Measurements from ENCODE around the gene KLF17.
"Not testable (repeated sequence)": the region's sequence is repeated elsewhere in the genome, so short reads cannot be mapped to it uniquely, and the experiment has no call there.

KLF17 gene

GRCh38 chr1:44131411-44131810 lies 12.8 kb downstream of the KLF17 start:
- H3K4me1 ChIP-seq (ENCODE audit: control insufficient read depth in 1 of 2, insufficient read depth in 2 of 2, low read length in 2 of 2) = no peaks in the 10 kb centered on the region
- no peak overlapping the region for H3K4me3 ChIP-seq (ENCODE audit: low read depth in 1 of 2, low read length in 2 of 2)
- no peaks in the 10 kb centered on the region for H3K9me3 ChIP-seq (ENCODE audit: control insufficient read depth in 1 of 2, low read length in 2 of 2)
- no peak overlapping the region for H3K9ac ChIP-seq (ENCODE audit: low read depth in 1 of 2, low read length in 2 of 2)
- no peaks in the 10 kb centered on the region for H3K27me3 ChIP-seq (ENCODE audit: control insufficient read depth in 1 of 2, insufficient read depth in 2 of 2, low read length in 2 of 2)
- no peak overlapping the region for H3K27ac ChIP-seq (ENCODE audit: low read depth, low read length)
- no peaks in the 10 kb centered on the region for H3K36me3 ChIP-seq (ENCODE audit: control insufficient read depth in 1 of 2, insufficient read depth in 2 of 2, low read length in 2 of 2)

DNA sequence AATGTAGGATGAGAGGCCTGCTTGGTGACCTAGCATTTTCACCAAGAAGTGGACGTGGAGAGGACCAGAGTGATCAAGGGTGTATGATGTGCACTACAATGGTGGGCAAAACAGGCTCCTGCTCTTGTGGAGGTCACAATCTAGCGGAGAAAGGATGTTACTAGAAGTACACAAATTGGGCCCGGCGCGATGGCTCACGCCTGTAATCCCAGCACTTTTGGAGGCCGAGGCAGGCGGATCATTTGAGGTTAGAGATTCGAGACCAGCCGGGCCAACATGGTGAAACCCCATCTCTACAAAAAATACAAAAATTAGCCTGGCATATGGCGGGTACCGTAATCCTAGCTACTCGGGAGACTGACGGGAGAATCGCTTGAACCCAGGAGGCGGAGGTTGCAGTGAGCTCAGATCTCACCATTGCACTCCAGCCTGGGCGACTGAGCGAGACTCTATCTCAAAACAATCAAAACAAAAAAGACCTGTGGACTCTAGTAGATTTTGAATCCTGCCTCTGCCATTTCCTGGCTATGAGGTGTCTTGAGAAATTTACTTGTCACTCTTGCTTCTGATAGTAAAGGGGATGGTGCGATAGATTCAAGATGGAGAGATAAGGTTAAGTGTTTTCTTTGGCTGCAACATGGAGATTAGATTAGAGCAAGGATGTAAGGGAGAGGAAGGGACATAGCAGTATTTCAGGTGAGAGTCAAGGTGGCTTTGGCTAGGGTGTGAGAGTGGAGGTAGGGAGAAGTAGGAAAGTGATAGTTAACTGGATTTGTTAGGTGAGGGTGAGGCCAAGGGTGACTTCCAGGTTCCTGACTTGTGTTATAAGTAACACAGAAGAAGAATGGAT lies 15.7 kb downstream of the KLF17 start:
- Histone ChIP-seq H3K9ac (ENCODE audit: low read depth in 1 of 2, low read length in 2 of 2) (no peak overlapping the region), H3K4me1 (ENCODE audit: control insufficient read depth in 1 of 2, insufficient read depth in 2 of 2, low read length in 2 of 2) (no peaks in the 10 kb centered on the region), H3K27me3 (ENCODE audit: control insufficient read depth in 1 of 2, insufficient read depth in 2 of 2, low read length in 2 of 2) (peaks cover 0 to 2% of the 10 kb centered on the region in 2 donors), H3K27ac (ENCODE audit: low read depth, low read length) (no peak overlapping the region), H3K4me3 (ENCODE audit: low read depth in 1 of 2, low read length in 2 of 2) (no peak overlapping the region), H3K9me3 (ENCODE audit: control insufficient read depth in 1 of 2, low read length in 2 of 2) (no peaks in the 10 kb centered on the region), H3K36me3 (ENCODE audit: control insufficient read depth in 1 of 2, insufficient read depth in 2 of 2, low read length in 2 of 2) (no peaks in the 10 kb centered on the region)

DNA sequence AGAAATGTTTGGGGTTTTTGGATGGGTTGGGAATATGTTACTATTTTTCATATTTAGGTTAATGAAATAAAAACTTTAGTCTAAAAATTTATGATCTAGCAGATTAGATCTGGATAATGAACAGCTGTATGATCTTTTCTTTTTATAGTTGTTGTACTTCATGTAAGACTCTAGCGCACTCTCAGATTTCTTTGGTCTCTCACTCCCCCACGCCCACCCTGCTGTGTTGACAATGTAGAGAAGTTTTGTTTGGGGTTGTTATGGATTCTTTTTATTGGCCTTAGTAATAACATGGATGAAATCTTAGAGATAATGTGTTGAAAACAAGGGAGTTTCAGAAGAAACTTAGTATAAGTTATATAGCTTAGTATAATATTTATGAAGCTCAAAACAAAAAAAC lies 17.3 kb downstream of the KLF17 start:
- Histone ChIP-seq H3K4me3 (ENCODE audit: low read depth in 1 of 2, low read length in 2 of 2) (no peak overlapping the region), H3K4me1 (ENCODE audit: control insufficient read depth in 1 of 2, insufficient read depth in 2 of 2, low read length in 2 of 2) (no peaks in the 10 kb centered on the region), H3K27ac (ENCODE audit: low read depth, low read length) (no peak overlapping the region), H3K9ac (ENCODE audit: low read depth in 1 of 2, low read length in 2 of 2) (no peak overlapping the region), H3K27me3 (ENCODE audit: control insufficient read depth in 1 of 2, insufficient read depth in 2 of 2, low read length in 2 of 2) (peaks cover 0 to 2% of the 10 kb centered on the region in 2 donors), H3K36me3 (ENCODE audit: control insufficient read depth in 1 of 2, insufficient read depth in 2 of 2, low read length in 2 of 2) (no peaks in the 10 kb centered on the region), H3K9me3 (ENCODE audit: control insufficient read depth in 1 of 2, low read length in 2 of 2) (no peaks in the 10 kb centered on the region)

- Histone ChIP-seq H3K36me3 (ENCODE audit: control insufficient read depth in 1 of 2, insufficient read depth in 2 of 2, low read length in 2 of 2) (no peaks in the 10 kb centered on the region), H3K4me1 (ENCODE audit: control insufficient read depth in 1 of 2, insufficient read depth in 2 of 2, low read length in 2 of 2) (no peaks in the 10 kb centered on the region), H3K27me3 (ENCODE audit: control insufficient read depth in 1 of 2, insufficient read depth in 2 of 2, low read length in 2 of 2) (peaks cover 0 to 2% of the 10 kb centered on the region in 2 donors), H3K9me3 (ENCODE audit: control insufficient read depth in 1 of 2, low read length in 2 of 2) (no peaks in the 10 kb centered on the region), H3K9ac (ENCODE audit: low read depth in 1 of 2, low read length in 2 of 2) (no peak overlapping the region), H3K4me3 (ENCODE audit: low read depth in 1 of 2, low read length in 2 of 2) (no peak overlapping the region), H3K27ac (ENCODE audit: low read depth, low read length) (no peak overlapping the region)
Measured at GRCh38 chr1:44138239-44138638, 19.6 kb downstream of the KLF17 start.

DNA sequence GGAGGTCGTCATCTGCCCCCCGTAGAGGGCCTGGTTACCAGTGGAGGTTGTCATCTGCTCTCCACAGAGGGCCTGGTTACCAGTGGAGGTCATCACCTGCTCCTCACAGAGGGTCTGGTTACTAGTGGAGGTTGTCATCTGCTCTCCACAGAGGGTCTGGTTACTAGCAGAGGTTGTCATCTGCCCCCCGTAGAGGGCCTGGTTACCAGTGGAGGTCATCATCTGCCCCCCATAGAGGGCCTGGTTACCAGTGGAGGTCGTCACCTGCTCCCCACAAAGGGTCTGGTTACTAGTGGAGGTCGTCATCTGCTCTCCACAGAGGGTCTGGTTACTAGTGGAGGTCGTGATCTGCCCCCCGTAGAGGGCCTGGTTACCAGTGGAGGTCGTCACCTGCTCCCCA lies 20.9 kb downstream of the KLF17 start:
- H3K36me3 ChIP-seq (ENCODE audit: control insufficient read depth in 1 of 2, insufficient read depth in 2 of 2, low read length in 2 of 2); H3K4me3 ChIP-seq (ENCODE audit: low read depth in 1 of 2, low read length in 2 of 2); H3K4me1 ChIP-seq (ENCODE audit: control insufficient read depth in 1 of 2, insufficient read depth in 2 of 2, low read length in 2 of 2); H3K9me3 ChIP-seq (ENCODE audit: control insufficient read depth in 1 of 2, low read length in 2 of 2); H3K27ac ChIP-seq (ENCODE audit: low read depth, low read length); H3K27me3 ChIP-seq (ENCODE audit: control insufficient read depth in 1 of 2, insufficient read depth in 2 of 2, low read length in 2 of 2); H3K9ac ChIP-seq (ENCODE audit: low read depth in 1 of 2, low read length in 2 of 2): not testable (repeated sequence)

GRCh38 chr1:44141531-44141930 lies 22.9 kb downstream of the KLF17 start, which contains the start of gene KLF18:
KLF18 (minus strand) TSS chr1:44141631; CDS start chr1:44141631, 0 bp downstream.
- no peak within 1 kb of the TSS for H3K27ac ChIP-seq (ENCODE audit: low read depth, low read length)
- no peak within 1 kb of the TSS for H3K4me3 ChIP-seq (ENCODE audit: low read depth in 1 of 2, low read length in 2 of 2)
- H3K9ac ChIP-seq (ENCODE audit: low read depth in 1 of 2, low read length in 2 of 2) = no peak within 1 kb of the TSS
- H3K9me3 ChIP-seq (ENCODE audit: control insufficient read depth in 1 of 2, low read length in 2 of 2) = peaks cover 6% of the 10 kb centered on the region in 2 donors
- no peaks in the 10 kb centered on the region for H3K36me3 ChIP-seq (ENCODE audit: control insufficient read depth in 1 of 2, insufficient read depth in 2 of 2, low read length in 2 of 2)
- H3K27me3 ChIP-seq (ENCODE audit: control insufficient read depth in 1 of 2, insufficient read depth in 2 of 2, low read length in 2 of 2) = peaks cover 0 to 2% of the 10 kb centered on the region in 2 donors
- no peaks in the 10 kb centered on the region for H3K4me1 ChIP-seq (ENCODE audit: control insufficient read depth in 1 of 2, insufficient read depth in 2 of 2, low read length in 2 of 2)

DNA sequence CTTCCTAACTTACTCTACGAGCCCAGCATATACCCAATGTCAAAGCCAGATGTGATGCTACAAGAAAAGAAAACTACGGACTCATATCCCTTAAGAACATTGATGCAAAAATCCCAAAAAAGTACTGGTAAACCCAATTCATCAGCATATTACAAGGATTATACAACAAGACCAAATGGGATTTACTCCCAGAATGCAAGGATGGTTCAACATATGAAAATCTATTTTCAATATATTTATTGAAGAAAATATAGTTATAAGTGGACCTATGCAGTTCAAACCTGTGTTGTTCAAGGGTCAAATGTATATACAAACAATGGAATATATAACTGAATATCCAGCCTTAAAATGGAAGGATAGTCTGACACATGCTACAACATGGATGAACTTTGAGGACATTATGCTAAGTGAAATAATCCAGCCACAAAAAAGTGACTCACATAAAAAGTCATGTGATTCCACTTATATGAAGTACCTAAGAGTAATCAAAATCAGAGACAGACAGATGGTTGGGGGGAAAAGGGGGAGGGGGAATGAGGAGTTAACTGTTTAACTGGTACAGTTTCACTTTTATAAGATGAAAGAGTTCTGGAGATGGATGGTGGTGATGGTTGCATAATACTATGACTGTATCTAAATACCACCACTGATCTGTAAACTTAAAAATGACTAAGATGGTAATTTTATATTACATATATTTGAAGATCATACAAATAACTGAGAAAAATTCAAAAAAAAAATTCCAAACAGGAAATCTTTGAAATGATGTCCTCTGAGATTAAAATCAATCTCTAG lies 26.5 kb downstream of the KLF17 start:
- Histone ChIP-seq H3K9me3 (ENCODE audit: control insufficient read depth in 1 of 2, low read length in 2 of 2) (peaks cover 6% of the 10 kb centered on the region in 2 donors), H3K4me3 (ENCODE audit: low read depth in 1 of 2, low read length in 2 of 2) (no peak overlapping the region), H3K27ac (ENCODE audit: low read depth, low read length) (no peak overlapping the region), H3K9ac (ENCODE audit: low read depth in 1 of 2, low read length in 2 of 2) (no peak overlapping the region), H3K36me3 (ENCODE audit: control insufficient read depth in 1 of 2, insufficient read depth in 2 of 2, low read length in 2 of 2) (no peaks in the 10 kb centered on the region), H3K4me1 (ENCODE audit: control insufficient read depth in 1 of 2, insufficient read depth in 2 of 2, low read length in 2 of 2) (no peaks in the 10 kb centered on the region), H3K27me3 (ENCODE audit: control insufficient read depth in 1 of 2, insufficient read depth in 2 of 2, low read length in 2 of 2) (peaks cover 0 to 4% of the 10 kb centered on the region in 2 donors)

DNA sequence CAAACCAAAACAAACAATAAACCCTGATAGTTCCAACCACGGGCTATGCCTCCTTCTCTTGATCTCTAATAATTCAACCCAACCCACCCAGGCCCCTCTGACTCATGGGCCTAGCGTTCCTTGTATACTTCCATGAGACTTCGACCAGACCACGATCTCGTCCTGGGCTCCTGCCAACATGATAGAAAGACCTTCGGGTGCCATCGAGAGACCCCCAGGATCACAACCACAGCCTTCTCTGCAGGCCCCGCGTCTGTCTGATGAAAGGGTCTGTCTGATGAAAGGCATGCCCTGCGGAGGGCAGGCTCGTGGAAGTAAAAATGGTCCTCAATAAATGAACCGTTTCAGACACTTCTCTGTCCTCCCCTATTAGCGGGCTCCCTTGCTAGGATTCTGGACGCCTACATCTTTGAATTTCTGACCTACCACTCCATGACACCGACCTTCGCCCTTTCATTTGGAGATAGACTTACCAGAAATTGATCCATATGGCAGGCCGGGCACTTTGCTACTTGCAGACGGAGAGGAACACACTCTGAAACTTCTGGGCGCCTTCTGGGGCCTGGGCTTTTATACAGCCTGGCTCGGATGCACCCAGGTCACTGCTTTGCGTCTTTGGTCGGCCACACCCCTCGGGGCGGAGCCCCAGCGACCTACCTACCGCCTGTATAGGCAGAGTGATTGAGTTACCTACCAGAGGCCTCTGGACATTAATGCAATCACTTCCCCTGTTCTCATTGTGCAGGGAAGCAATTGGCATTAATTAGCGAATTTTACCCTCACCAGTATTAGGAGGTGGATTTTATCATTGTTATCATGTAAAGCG lies 28.1 kb downstream of the KLF17 start:
- H3K36me3 ChIP-seq (ENCODE audit: control insufficient read depth in 1 of 2, insufficient read depth in 2 of 2, low read length in 2 of 2) = no peaks in the 10 kb centered on the region
- no peak overlapping the region for H3K27ac ChIP-seq (ENCODE audit: low read depth, low read length)
- peaks cover 0 to 11% of the 10 kb centered on the region in 2 donors for H3K27me3 ChIP-seq (ENCODE audit: control insufficient read depth in 1 of 2, insufficient read depth in 2 of 2, low read length in 2 of 2)
- no peak overlapping the region for H3K9ac ChIP-seq (ENCODE audit: low read depth in 1 of 2, low read length in 2 of 2)
- H3K4me3 ChIP-seq (ENCODE audit: low read depth in 1 of 2, low read length in 2 of 2) = no peak overlapping the region
- peaks cover 6% of the 10 kb centered on the region in 2 donors for H3K9me3 ChIP-seq (ENCODE audit: control insufficient read depth in 1 of 2, low read length in 2 of 2)
- no peaks in the 10 kb centered on the region for H3K4me1 ChIP-seq (ENCODE audit: control insufficient read depth in 1 of 2, insufficient read depth in 2 of 2, low read length in 2 of 2)

DNA sequence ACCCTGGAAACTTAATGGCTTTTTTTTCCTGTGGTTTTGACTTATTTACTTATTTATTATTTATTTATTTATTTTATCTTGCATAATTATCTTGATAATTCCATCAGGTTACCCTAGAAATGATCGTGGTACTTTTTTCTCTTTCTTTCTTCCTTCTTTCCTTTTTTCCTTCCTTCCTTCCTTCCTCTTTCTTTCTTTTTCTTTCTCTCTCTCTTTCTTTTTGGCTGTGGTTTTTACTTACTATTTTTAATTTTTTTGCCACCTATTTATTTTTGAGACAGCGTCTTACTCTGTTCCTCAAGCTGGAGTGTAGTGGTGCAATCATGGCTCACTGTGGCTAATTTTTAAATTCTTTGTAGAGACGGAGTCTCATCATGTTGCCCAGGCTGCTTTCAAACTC lies 29.0 kb downstream of the KLF17 start:
- Histone ChIP-seq H3K27ac (ENCODE audit: low read depth, low read length) (no peak overlapping the region), H3K36me3 (ENCODE audit: control insufficient read depth in 1 of 2, insufficient read depth in 2 of 2, low read length in 2 of 2) (no peaks in the 10 kb centered on the region), H3K4me1 (ENCODE audit: control insufficient read depth in 1 of 2, insufficient read depth in 2 of 2, low read length in 2 of 2) (no peaks in the 10 kb centered on the region), H3K27me3 (ENCODE audit: control insufficient read depth in 1 of 2, insufficient read depth in 2 of 2, low read length in 2 of 2) (peaks cover 0 to 11% of the 10 kb centered on the region in 2 donors), H3K9me3 (ENCODE audit: control insufficient read depth in 1 of 2, low read length in 2 of 2) (peaks cover 6% of the 10 kb centered on the region in 2 donors), H3K9ac (ENCODE audit: low read depth in 1 of 2, low read length in 2 of 2) (no peak overlapping the region), H3K4me3 (ENCODE audit: low read depth in 1 of 2, low read length in 2 of 2) (no peak overlapping the region)
